NOMO-1 (cell line): Measurements from ENCODE around the gene GPC5.
"Not testable (repeated sequence)": the region's sequence is repeated elsewhere in the genome, so short reads cannot be mapped to it uniquely, and the experiment has no call there.

Experiments
- DNase-seq, 2 experiments: peaks; one replicate each; lab custom pipeline; 2025; ENCODE audit not compliant: unreplicated experiment in 2 of 2; lab: John Stamatoyannopoulos, UW

The GPC5 gene

DNA sequence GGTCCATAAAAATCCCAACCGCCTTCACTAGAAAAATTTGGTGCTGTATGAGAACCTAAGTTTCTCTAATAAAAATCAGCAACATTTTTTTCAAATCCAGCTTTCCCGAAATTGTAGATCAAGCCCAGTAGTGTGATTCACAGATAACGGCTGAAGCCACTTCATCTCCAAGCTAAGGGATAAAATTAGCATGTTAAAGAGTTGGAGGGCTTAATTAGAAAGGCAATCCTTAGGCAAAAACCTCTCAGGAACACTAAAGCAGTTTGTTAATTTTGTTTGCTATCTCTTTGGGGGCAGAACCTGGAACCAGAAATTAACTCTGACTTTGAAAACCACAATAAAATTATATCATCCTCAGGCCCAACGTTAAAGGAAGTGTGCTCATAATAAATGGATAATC, 820.2 kb downstream of the GPC5 start:
- no peak for DNase-seq

DNA sequence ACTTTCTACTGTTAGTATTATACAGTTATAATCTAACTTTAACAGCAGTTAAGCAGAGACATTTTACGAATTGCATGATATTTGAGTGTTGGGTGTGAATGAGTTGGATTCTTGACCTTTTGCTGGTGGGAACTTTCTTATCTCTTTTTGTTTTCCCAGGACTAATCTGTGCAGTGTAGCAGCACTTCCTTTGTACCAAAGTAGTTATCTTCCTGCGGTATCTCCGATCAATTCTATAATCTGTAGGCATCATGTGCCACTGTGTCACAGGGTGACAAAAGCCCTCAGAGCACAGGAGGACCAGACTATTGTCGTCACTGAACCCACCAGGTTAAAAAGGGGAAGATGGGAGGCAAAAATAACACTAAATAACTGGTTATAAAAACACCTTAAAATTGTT, 823.5 kb downstream of the GPC5 start:
- DNase-seq = no peak

DNA sequence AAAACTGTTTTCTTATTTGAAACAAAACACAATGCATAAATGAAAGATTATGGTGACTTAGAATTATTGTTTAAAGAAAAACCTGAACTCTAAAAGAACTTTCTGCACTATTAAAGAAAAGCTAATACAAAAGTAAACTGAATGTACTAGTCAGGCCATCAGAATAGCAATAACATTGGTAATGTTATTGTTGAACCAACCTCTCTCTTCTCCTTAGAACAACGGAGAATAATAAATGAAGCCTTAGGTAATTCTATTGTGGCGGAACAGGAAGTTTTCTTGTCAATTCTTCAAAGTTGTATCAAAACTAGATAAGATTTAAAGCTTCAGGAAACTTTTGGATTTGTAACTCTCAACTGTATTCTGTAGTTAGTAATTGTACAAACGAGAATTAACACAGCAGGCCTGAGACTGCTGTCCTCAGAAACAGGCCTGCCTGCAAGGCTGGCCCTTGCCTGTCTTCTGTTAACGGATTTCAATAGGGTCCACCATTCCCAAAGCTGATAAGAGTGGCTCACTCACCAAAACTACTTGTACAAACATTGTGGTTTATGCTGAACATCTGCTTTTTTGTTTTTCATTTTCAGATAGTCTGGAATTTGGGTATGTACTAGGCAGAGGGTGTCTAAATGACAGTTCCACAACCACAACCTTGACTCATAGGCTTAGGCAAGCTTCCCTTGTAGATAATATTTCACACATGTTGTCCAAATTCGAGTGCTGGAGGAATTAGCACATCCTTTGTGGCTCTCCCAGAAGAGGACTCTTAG, 825.8 kb downstream of the GPC5 start:
- no peak for DNase-seq

DNA sequence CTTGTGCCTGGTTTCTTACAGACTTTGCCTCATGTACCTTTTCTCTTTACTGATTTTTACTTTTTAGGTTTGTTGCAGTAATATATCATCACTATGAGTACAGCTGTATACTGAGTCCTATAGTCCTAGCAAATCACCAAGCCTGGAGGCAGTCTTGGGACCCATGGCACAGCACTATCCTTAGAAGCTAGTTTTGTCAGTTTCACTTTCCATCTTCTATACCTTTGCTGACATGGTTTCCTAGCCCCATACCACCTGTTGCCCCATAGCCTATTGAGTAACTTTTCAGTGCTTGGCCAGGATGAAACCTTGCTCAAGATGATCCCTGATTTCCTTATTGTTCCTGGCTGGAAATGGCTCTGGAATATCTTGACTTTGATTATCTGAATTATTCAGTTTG, 826.4 kb downstream of the GPC5 start:
- no peak for DNase-seq

DNA sequence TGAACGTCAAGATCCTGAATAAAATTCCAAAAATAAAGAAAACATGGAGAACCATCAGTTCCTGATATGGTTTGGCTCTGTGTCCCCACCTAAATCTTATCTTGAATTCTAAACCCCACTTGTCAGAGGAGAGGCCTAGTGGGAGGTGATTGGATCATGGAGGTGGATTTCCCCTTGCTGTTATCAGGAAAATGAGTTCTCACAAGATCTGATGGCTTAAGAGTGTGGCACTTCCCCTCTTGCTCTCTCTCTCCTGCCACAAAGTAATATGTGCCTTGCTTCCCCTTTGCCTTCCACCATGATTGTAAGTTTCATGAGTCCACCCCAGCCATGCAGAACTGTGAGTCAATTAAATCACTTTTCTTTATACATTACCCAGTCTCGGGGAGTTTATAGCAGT, 827.4 kb downstream of the GPC5 start:
- DNase-seq = no peak

DNA sequence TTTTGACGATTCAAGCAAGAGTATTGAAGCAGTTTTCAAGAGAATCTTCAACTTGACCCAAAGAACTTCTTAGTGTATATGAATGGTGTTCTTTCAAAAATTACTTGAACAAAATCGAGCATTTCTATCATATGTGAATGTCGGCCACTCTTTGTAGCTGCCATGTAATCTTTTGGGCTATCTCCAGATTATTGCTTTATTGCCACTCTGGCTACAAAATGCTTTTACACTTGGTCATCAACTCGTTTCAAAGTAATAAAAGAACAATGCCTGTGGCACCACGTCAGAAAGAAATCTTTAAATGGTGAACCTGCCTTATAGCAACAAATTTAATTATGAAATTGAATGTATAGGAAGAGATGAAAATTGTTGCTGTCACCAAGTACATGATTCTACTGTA, 834.5 kb downstream of the GPC5 start:
- no peak for DNase-seq

DNA sequence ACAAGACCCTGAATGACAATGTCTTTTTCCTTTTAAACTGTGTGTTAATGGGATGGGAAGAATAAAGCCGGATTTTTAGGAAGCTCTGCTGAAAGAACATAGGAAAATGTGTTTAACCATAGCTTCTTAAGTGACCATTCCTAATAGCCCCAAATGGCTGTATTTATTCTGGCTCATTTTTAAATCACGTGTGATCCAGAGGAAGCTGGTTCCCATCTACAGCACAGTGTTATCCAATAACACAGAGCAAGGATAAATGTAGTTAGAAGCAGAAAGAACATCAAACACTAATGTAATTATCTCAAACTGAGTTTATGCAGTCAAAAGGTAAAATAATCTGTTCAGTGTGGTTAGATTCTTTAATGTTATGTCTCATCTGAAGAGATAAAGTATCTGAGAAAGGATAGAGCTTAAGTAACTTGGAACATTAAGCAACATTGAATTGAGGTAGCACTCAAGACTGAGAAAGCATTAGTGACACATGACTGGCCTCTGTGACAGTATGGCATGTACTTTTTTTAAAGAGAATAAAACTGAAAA, 853.3 kb downstream of the GPC5 start:
- DNase-seq = no peak

DNA sequence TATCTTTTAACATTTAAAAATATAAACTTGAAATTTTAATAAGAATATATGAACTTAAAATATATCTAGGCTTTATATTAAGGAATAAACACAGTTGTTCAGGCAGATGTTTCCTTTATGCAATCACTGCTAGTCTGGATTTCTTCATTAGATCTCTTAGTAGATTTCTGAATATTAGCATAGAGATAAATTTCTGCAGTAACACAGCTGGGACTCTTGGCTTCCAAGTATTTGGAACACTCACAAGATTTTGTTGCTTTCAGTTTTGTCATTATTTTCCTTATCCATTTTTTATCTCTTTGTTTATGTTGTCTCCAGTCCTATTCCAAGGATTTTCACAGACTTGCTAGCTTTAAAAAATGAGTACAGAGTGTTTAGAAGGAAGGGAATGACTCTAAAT, 857.1 kb downstream of the GPC5 start:
- no peak for DNase-seq

DNA sequence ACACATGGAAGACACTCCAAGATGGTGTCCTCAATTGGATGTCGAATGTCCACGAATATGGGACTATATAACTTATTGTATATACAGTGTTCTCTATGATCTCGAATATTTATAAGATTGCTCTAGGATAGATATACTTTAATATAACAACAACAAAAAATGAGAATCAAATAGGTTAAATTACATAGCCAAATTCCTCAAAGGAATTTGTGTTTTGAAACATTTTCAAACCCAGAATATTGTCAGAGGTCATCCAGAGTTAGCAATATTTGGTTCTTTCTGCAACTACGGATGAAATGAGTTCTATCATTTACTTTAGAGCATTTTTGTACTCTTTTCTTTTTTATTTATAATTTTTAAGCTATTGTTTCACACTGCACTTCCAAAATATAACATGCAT, 857.8 kb downstream of the GPC5 start:
- no peak for DNase-seq

DNA sequence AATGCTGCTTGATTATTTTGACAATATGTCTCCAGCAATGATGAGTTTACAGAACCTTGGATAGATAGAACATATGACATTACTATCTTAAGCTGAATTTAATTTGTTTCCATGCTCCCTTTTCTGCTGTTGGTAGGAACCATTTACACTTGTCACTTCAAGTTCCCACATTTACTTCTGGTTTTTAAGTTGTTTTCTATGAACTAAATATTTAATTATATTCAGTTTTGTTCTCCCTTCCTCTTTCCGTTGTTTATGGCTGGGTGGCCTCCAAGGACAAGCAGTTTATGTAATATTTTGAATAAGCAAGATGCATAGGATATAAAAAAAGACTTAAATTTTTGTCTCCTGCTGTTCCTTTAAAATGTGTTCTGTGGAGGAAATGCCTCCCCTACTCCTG, 860.6 kb downstream of the GPC5 start:
- no peak for DNase-seq

DNA sequence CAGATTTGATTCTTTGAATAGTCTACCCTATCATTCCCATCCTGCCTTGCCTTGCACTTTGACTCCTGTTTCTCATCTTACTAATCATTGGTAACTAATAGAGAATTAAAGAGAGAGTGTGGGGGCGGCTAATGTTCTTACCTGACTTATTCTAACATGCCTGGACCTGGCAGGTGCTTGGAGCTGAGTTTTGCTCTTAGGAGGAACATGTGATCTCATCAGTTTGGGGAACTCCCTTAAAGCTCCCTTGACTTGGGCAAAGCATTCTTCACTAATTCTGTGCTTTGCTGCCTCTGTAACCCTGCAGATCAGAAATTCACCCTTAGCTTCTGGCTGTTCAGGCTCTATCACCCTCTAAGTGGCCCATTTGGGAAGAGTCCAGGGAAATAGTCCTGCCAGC, 861.1 kb downstream of the GPC5 start:
- no peak for DNase-seq

DNA sequence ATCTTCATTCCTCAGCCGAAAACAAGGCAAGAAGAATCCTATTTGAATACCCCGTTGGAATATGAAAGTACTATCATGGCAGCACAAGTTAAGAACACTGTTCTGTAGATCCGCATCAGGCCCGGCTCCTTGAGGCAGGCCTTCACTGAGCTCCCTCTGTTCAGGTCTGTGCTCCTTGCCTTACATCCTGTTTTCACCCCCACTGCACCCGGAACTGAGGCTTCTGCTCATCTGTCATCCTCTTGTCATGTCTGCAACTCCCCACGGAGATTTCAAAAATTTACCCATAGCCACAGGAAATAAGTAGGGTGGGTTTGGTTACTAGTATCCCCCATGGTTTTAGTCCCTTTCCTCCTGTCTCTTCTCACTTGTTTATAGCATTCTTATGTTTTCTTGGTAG, 861.9 kb downstream of the GPC5 start:
- DNase-seq = no peak

DNA sequence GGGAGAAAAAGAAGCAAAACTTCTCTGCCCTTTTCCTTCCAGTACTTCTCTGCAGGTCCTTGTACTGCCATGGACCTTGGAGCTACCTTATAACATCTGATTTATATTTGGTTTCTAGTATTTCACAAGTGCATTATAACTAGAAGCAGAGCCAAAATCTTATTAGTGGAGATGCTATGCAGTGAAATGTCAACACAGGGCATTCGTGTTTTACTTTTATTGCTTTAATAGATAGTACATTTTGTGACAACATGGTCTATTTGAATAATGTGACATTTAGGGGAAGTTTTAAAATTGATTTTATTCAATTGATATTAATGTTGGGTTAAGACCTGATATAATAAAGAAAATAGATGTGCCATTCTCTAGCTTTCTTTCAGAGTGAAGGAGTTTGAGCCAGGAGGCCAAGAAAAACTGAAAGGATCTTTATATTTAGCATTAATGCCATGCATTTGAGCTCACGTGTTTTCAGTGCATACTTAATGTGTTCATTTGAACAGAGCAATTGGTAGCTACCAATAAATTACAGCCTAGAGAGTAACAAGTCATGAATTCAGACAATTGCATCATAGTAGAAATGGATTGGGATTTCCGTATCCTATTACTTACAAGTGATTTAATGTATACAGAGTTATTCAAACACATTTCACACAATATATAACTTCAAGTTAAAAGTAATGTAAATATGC, 863.8 kb downstream of the GPC5 start:
- DNase-seq = no peak

DNA sequence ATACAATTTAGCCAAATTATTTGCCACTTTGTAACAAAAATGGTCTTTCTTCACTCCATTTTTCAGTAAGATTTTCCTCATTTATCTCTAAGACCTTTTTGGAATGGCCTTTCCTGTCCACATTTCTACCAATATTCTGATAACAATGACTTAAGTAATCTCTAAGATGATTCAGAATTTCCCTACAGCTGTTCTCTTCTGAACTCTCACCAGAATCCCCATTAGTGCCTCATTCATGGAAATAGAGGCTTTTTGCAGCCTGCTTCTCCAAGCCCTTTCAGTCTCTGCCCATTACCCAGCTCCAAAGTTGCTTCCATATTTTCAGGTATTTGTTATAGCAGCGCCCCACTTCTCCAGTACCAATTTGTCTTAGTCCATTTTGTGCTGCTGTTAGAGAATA, 867.0 kb downstream of the GPC5 start:
- DNase-seq = no peak

DNA sequence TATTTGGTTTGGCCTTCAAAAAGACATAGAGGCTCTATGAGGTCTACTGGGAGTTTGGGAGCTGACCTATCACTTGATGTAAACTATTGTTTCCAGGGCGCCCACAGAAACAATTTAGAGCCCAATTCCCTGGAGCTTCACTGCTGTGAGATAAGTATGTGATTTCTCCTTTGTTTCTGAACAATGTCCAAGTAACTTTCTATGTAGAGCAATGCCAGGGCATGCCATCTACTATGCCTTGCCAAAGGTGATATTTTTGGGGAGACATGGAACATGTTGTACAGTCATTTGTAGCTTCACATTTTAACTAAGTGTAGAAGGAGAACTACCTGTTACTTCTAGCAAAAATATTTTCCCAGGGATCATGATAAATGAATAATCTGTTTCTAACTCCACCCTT, 872.6 kb downstream of the GPC5 start:
- no peak for DNase-seq

DNA sequence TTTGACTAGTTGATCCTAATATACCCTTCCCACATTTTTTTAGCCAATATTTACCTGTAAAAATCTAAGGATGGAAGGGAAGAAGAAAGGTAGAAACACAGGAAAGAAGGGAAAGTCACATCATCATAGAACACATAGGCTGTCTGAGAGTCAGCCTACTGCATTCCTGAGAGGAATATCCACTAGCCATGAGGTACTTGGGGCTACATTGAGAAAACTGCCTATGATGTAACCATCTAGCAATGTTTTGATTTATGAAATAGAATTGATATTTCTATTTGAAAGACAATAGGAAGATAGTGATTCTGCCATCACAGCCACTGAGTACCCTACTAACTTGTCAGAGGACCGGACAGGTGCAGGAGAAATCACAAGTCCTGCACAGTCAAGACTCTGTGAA, 873.8 kb downstream of the GPC5 start:
- no peak for DNase-seq

DNA sequence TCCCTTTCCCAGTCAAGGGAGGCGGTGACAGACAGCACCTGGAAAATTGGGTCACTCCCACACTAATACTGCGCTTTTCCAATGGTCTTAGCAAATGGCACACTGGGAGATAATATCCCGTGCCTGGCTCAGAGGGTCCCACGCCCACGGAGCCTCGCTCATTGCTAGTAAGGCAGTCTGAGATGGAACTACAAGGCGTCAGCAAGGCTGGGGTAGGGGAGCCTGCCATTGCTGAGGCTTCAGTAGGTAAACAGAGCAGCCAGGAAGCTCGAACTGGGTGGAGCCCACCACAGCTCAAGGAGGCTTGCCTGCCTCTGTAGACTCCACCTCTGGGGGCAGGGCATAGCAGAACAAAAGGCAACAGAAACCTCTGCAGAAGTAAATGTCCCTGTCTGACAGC, 882.6 kb downstream of the GPC5 start:
- DNase-seq = not testable (repeated sequence)

DNA sequence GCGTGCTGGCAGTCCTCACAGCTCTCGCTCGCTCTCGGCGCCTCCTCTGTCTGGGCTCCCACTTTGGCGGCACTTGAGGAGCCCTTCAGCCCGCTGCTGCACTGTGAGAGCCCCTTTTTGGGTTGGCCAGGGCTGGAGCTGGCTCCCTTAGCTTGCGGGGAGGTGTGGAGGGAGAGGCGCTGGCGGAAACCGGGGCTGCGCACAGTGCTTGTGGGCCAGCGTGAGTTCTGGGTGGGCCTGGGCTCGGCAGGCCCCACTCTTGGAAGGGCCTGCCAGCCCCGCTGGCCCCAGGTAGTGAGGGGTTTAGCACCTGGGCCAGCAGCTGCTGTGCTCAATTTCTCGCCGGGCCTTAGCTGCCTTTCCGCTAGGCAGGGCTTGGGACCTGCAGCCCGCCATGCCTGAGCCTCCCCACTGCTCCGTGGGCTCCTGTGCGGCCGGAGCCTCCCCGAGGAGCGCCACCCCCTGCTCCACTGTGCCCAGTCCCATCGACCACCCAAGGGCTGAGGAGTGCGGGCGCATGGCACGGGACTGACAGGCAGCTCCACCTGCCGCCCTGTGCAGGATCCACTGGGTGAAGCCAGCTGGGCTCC, 892.4 kb downstream of the GPC5 start:
- DNase-seq = not testable (repeated sequence)

DNA sequence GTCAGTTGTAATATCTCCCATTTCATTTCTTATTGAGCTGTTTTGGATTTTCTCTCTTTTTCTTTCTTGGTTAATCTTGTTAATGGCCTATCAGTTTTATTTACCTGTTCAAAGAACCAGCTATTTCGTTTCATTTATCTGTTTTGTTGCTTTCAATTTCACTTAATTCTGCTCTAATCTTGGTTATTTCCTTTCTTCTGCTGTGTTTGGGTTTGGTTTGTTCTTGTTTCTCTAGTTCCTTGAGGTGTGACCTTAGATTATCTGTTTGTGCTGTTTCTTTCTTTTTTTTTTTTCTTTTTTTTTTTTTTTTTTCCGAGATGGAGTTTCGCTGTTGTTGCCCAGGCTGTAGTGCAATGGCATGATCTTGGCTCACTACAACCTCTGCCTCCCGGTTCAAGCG, 896.1 kb downstream of the GPC5 start:
- not testable (repeated sequence) for DNase-seq

DNA sequence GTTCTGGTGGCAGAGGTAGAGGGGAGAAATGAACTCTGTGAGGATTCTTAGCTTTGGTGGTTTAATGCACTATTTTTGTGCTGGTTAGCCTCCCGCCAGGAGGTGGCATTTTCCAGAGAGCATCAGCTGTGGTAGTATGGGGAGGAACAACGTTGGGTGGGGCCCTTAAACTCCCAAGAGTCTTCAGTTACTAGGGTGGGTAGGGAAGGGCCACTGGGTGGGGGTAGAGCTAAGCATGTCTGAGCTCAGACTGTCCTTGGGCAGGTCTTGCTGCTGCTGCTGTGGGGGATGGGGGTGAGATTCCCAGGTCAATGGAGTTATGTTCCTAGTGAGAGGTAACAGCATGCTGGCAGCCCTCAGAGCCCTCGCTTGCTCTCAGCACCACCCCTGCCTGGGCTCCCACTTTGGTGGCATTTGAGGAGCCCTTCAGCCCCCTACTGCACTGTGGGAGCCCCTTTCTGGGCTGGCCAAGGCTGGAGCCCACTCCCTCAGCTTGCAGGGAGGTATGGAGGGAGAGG, 897.8 kb downstream of the GPC5 start:
- not testable (repeated sequence) for DNase-seq
